OCI-LY3 (cell line): ENCODE measurements around the gene ANKRD13A.

Source experiments
- H2AFZ ChIP-seq: fragments of 200-600, 300-600 bp; shearing (Covaris generic); 2 replicates; pipeline ENCODE4 v1.6.0; 2014; ENCODE audit warnings: antibody characterized with exemption, low read depth, low read length
- H3K27ac ChIP-seq: fragments of 200-600, 300-600 bp; sonication (generic); 2 replicates; pipeline ENCODE4 v1.5.1; 2014; ENCODE audit warnings: mild to moderate bottlenecking, low read length, moderate library complexity, mixed read lengths
- H3K27me3 ChIP-seq: fragments of 200-600, 300-600 bp; sonication (generic); 2 replicates; pipeline ENCODE4 v1.6.1; 2014; ENCODE audit warnings: low read depth, low read length, mixed read lengths
- H3K36me3 ChIP-seq: fragments of 200-600, 300-600 bp; sonication (generic); replicated peaks from 2 replicates; pipeline ENCODE3; 2014; ENCODE audit warnings: low read depth, low read length, mixed read lengths
- H3K4me1 ChIP-seq: fragments of 300-600, 200-600 bp; sonication (generic); 2 replicates; pipeline ENCODE4 v1.6.1; 2014; ENCODE audit warnings: low read length, mixed read lengths
- H3K4me2 ChIP-seq: fragments of 200-600, 300-600 bp; sonication (generic); 2 replicates; pipeline ENCODE4 v1.6.1; 2014; ENCODE audit warnings: low read length, mixed read lengths
- H3K4me3 ChIP-seq: fragments of 300-600, 200-600 bp; sonication (generic); 2 replicates; pipeline ENCODE4 v1.5.1; 2014; ENCODE audit warnings: antibody characterized with exemption, mild to moderate bottlenecking, low read length, moderate library complexity
- H3K79me2 ChIP-seq: fragments of 300-600, 200-600 bp; shearing (Covaris generic); 2 replicates; pipeline ENCODE4 v1.6.1; 2014; ENCODE audit warnings: mild to moderate bottlenecking, low read length, mixed read lengths
- H3K9ac ChIP-seq: fragments of 300-600, 200-600 bp; shearing (Covaris generic); 2 replicates; pipeline ENCODE4 v1.6.0; 2014; ENCODE audit warnings: mild to moderate bottlenecking, low read length, moderate library complexity
- H3K9me3 ChIP-seq: fragments of 200-600, 300-600 bp; shearing (Covaris generic); 2 replicates; pipeline ENCODE4 v1.6.1; 2014; ENCODE audit warnings: low read length, mixed read lengths; ENCODE audit not compliant: insufficient read depth
- H4K20me1 ChIP-seq: fragments of 200-600, 300-600 bp; sonication (generic); 2 replicates; pipeline ENCODE4 v1.6.1; 2016; ENCODE audit warnings: low read length, mixed read lengths; ENCODE audit not compliant: insufficient read depth
- CTCF ChIP-seq: fragments of 200-600, 300-600 bp; sonication (generic); IDR thresholded peaks from 2 replicates; pipeline ENCODE4 v1.5.1; 2014; ENCODE audit warnings: antibody characterized with exemption, low read length, low read depth
- EZH2phosphoT487 ChIP-seq: fragments of 200-600 bp; shearing (Covaris generic); IDR thresholded peaks from 2 replicates; pipeline ENCODE4 v1.6.1; 2018; ENCODE audit warnings: antibody characterized with exemption, mixed run types, low read depth

ANKRD13A gene

GRCh38 chr12:109963330-109963729 is 35.9 kb upstream of the ANKRD13A start:
- Histone ChIP-seq H3K27me3 (no peaks in the 10 kb centered on the region), H3K27ac (no peak overlapping the region), H4K20me1 (no peaks in the 10 kb centered on the region), H3K4me3 (no peak overlapping the region), H2AFZ (no peak overlapping the region), H3K4me1 (peaks cover 20% of the 10 kb centered on the region), H3K79me2 (no peaks in the 10 kb centered on the region; the same call in 1 of the 2 replicates), H3K9me3 (no peaks in the 10 kb centered on the region), H3K36me3 (peaks cover 63% of the 10 kb centered on the region), H3K9ac (no peak overlapping the region), H3K4me2 (no peak overlapping the region)
- TF ChIP-seq EZH2phosphoT487 (no peak), CTCF (no peak)

DNA sequence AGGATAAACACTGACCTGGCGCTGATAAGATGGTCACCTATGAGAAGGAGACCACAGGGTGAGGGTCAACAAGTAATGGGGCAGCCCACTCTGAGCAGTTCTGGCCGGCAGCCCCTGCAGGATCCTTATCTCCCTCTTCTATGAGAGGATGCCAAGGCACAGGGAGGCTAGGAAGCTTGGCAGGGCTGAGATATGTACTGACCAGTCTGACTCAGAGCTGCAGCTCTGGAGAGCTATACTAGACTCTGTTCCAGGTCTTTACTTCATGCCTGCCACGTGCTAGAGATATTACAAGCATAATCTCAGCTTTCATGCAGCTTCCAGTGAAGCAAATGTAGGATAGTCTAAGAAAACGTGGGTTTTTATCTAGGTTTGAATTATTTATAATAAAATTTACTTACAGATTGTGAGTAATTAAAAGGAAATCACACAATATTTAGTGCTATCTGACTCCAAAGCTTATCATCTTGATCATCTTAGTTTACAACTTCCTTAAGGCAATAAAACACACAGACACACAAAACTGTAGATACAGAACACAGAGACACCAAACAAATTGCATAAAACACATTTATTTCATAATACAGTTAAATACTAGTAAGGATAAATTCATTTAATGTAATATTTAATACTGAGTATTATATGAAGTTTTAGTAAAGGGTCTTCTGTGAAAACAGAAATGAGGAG is 35.3 kb upstream of the ANKRD13A start:
- Histone ChIP-seq H3K79me2 (no peaks in the 10 kb centered on the region; the same call in 1 of the 2 replicates), H4K20me1 (no peaks in the 10 kb centered on the region), H2AFZ (no peak overlapping the region), H3K4me2 (no peak overlapping the region), H3K36me3 (peaks cover 57% of the 10 kb centered on the region), H3K27me3 (no peaks in the 10 kb centered on the region), H3K4me3 (no peak overlapping the region), H3K27ac (no peak overlapping the region), H3K4me1 (peaks cover 25% of the 10 kb centered on the region), H3K9ac (no peak overlapping the region), H3K9me3 (no peaks in the 10 kb centered on the region)
- TF ChIP-seq CTCF (no peak), EZH2phosphoT487 (no peak)

GRCh38 chr12:109966546-109966945 is 32.7 kb upstream of the ANKRD13A start:
- peaks cover 4% of the 10 kb centered on the region for H3K79me2 ChIP-seq
- peak overlapping the region; percentile 73; the same call in 1 of the 2 replicates for H3K4me2 ChIP-seq
- H3K27ac ChIP-seq: peak overlapping the region; percentile 95
- H3K4me3 ChIP-seq: peak overlapping the region; percentile 47; the same call in 1 of the 2 replicates
- H3K9me3 ChIP-seq: no peaks in the 10 kb centered on the region
- peaks cover 40% of the 10 kb centered on the region for H3K4me1 ChIP-seq
- peak overlapping the region; percentile 23; the same call in 1 of the 2 replicates for H3K9ac ChIP-seq
- H4K20me1 ChIP-seq: no peaks in the 10 kb centered on the region
- H2AFZ ChIP-seq: no peak overlapping the region
- peaks cover 49% of the 10 kb centered on the region for H3K36me3 ChIP-seq
- H3K27me3 ChIP-seq: no peaks in the 10 kb centered on the region
- TF ChIP-seq CTCF (no peak), EZH2phosphoT487 (no peak)

- Histone ChIP-seq H3K36me3 (peaks cover 51% of the 10 kb centered on the region), H3K27me3 (no peaks in the 10 kb centered on the region), H3K9ac (peak overlapping the region; percentile 59; the same call in 1 of the 2 replicates), H3K4me3 (peak overlapping the region; percentile 47), H3K9me3 (no peaks in the 10 kb centered on the region), H4K20me1 (no peaks in the 10 kb centered on the region), H3K27ac (peak overlapping the region; percentile 95), H3K4me1 (peaks cover 47% of the 10 kb centered on the region), H3K4me2 (peak overlapping the region; percentile 73), H3K79me2 (peaks cover 5% of the 10 kb centered on the region), H2AFZ (no peak overlapping the region)
- TF ChIP-seq CTCF: no peak
- no peak for TF ChIP-seq EZH2phosphoT487
These were observed 31.7 kb upstream of the ANKRD13A start for GRCh38 chr12:109967383-109968031.
